ENCODE results near the gene ANKIB1.

DNA sequence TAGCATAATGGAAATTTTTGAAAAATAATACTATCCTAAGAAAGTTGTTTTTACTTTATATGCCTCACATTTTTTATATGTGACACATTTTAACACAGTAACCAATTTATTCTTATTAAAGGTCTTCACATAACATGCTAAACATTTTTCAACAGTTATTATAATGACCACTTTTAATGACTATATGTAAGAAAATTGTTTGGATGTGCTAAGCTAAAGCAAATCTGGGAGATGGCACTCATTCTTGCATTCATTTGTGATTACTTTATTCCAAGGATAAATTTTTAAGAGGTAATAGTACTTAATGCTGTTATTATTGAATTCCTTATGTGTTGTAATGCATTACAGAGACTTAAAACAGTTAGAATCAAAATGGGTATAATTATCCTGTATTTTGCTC is 88.1 kb downstream of the ANKIB1 start:
- TF ChIP-seq NFRKB (IDR thresholded peaks at IDR 0.05) (no peak), ELF4 (IDR thresholded peaks at IDR 0.05) (no peak), L3MBTL2 (conservative IDR thresholded peaks at IDR 0.05) (no peak), FOXA1 (IDR thresholded peaks at IDR 0.05) (no peak), TARDBP (IDR thresholded peaks at IDR 0.05) (no peak), CTBP1 (IDR thresholded peaks at IDR 0.05; ENCODE audit: borderline replicate concordance) (no peak)

All from HEK293T (cell line).